Hepatocyte (in vitro differentiated cells): Measurements from ENCODE around the gene CPED1. TPM values are rescaled to one million over a fixed set of nuclear protein-coding genes. Genes with fewer than 3 reads are reported as not detected.

Source experiments
- DNase-seq: peaks from one replicate; pipeline ENCODE4 v3.0.0-alpha.2; 2016; ENCODE audit warnings: low spot score
- H2AFZ ChIP-seq: fragments of 200-600 bp; sonication (generic); 2 replicates; pipeline ENCODE4 v1.6.0; 2016; ENCODE audit warnings: antibody characterized with exemption, mild to moderate bottlenecking
- H3K27ac ChIP-seq: fragments of 200-600 bp; sonication (generic); 2 replicates; pipeline ENCODE4 v1.5.1; 2016; ENCODE audit warnings: mild to moderate bottlenecking
- H3K27me3 ChIP-seq: fragments of 200-600 bp; sonication (generic); 2 replicates; pipeline ENCODE4 v1.6.1; 2016
- H3K36me3 ChIP-seq: fragments of 200-600 bp; sonication (generic); replicated peaks from 2 replicates; pipeline ENCODE4 v1.5.1; 2016; ENCODE audit warnings: low read depth; ENCODE audit not compliant: insufficient read depth
- H3K4me1 ChIP-seq: fragments of 200-600 bp; sonication (generic); 2 replicates; pipeline ENCODE4 v1.5.1; 2016; ENCODE audit warnings: mild to moderate bottlenecking, moderate library complexity; ENCODE audit not compliant: insufficient read depth
- H3K4me2 ChIP-seq: fragments of 200-600 bp; sonication (generic); 2 replicates; pipeline ENCODE4 v1.6.0; 2016
- H3K4me3 ChIP-seq: fragments of 200-600 bp; sonication (generic); 2 replicates; pipeline ENCODE4 v1.5.1; 2016; ENCODE audit warnings: mild to moderate bottlenecking
- H3K79me2 ChIP-seq: fragments of 200-600 bp; sonication (generic); 2 replicates; pipeline ENCODE4 v1.6.0; 2017; ENCODE audit warnings: mild to moderate bottlenecking
- H3K9me2 ChIP-seq: fragments of 200-600 bp; sonication (generic); replicated peaks from 2 replicates; pipeline ENCODE4 v1.6.0; 2017; ENCODE audit warnings: mild to moderate bottlenecking; ENCODE audit not compliant: insufficient read depth
- H3K9me3 ChIP-seq: fragments of 200-600 bp; sonication (generic); 2 replicates; pipeline ENCODE4 v1.5.1; 2016; ENCODE audit warnings: low read depth, mild to moderate bottlenecking
- H4K20me1 ChIP-seq: fragments of 200-600 bp; sonication (generic); 2 replicates; pipeline ENCODE4 v1.6.0; 2016; ENCODE audit warnings: mild to moderate bottlenecking; ENCODE audit not compliant: insufficient read depth, poor library complexity, severe bottlenecking
- CTCF ChIP-seq: fragments of 200-600 bp; sonication (generic); IDR thresholded peaks from 2 replicates; pipeline ENCODE4 v1.5.1; 2016; ENCODE audit warnings: antibody characterized with exemption, mild to moderate bottlenecking; ENCODE audit not compliant: poor library complexity
- EZH2 ChIP-seq: fragments of 200-600 bp; sonication (generic); IDR thresholded peaks from 2 replicates; pipeline ENCODE4 v1.6.1; 2016; ENCODE audit warnings: antibody characterized with exemption, mild to moderate bottlenecking, borderline replicate concordance
- EZH2phosphoT487 ChIP-seq: fragments of 200-600 bp; sonication (generic); IDR thresholded peaks from one replicate; pipeline ENCODE4 v1.6.1; 2018; ENCODE audit warnings: antibody characterized with exemption, mild to moderate bottlenecking, low read depth, moderate library complexity; ENCODE audit not compliant: unreplicated experiment, severe bottlenecking
- WGBS: methylation state at CpG from one replicate; pipeline ENCODE4 v1.1.6; 2016; ENCODE audit warnings: low lambda C conversion rate; ENCODE audit errors: missing lambda C conversion rate; 5-methylcytosine and 5-hydroxymethylcytosine counted together
- polyA plus RNA-seq: library from polyadenylated mRNA; unstranded; fragments of >200 nt; fragmentation: Nextera tagmentation; extraction: Ambion mirVana; gene quantifications from 2 replicates; pipeline ENCODE4 v1.2.1, GENCODE V29; 2016
- total RNA-seq: library from RNA; depleted of rRNA; stranded (reverse); fragments of >200 nt; gene quantifications from 2 replicates; pipeline ENCODE4 v1.2.3, GENCODE V29; 2014

The CPED1 gene
- total and polyA plus RNA-seq, 2 experiments from 2014 or later, result 10.1 to 30.5 TPM

GRCh38 chr7:121043314-121044234, 55.1 kb downstream of the CPED1 start:
- no peak overlapping the region for H3K4me2 ChIP-seq
- H3K9me2 ChIP-seq, result no peaks in the 10 kb centered on the region
- no peaks in the 10 kb centered on the region for H4K20me1 ChIP-seq
- TF ChIP-seq CTCF (no peak), EZH2phosphoT487 (no peak), EZH2 (no peak)
- H3K9me3 ChIP-seq, result no peaks in the 10 kb centered on the region
- H2AFZ ChIP-seq, result no peak overlapping the region
- H3K4me1 ChIP-seq, result peaks cover 5% of the 10 kb centered on the region
- no peaks in the 10 kb centered on the region for H3K27me3 ChIP-seq
- 85% methylated on average over 4 of the region's 4 CpGs for WGBS
- H3K79me2 ChIP-seq, result no peaks in the 10 kb centered on the region
- DNase-seq, result no peak
- no peaks in the 10 kb centered on the region for H3K36me3 ChIP-seq
- H3K4me3 ChIP-seq, result no peak overlapping the region
- no peak overlapping the region for H3K27ac ChIP-seq

DNA sequence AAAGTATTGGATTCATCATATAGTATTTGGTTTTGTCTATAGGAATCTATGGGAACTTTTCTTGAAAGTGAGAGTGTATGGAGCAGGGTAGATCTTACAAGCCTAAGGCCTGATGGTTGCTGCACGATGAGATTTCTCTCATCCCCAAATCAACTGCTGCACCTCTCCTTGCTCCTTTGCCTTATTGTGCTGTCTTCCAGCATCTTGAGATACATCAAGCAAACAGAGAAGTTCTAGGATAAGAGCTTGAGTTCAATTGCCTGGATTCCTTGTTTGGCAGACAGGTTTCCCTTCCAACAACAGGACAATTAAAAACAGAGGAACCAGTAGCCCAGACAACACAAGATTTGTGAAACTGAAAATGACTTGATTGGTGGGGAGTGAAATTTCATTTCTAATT, 56.6 kb downstream of the CPED1 start:
- no peak overlapping the region for H2AFZ ChIP-seq
- H3K4me3 ChIP-seq, result no peak overlapping the region
- H3K27ac ChIP-seq, result no peak overlapping the region
- peaks cover 5% of the 10 kb centered on the region for H3K4me1 ChIP-seq
- DNase-seq, result no peak
- H3K4me2 ChIP-seq, result no peak overlapping the region
- no peaks in the 10 kb centered on the region for H4K20me1 ChIP-seq
- no peaks in the 10 kb centered on the region for H3K27me3 ChIP-seq
- no peaks in the 10 kb centered on the region for H3K9me2 ChIP-seq
- WGBS, result 88% methylated on average over 1 of the region's 1 CpG
- no peaks in the 10 kb centered on the region for H3K36me3 ChIP-seq
- no peaks in the 10 kb centered on the region for H3K79me2 ChIP-seq
- no peaks in the 10 kb centered on the region for H3K9me3 ChIP-seq
- no peak for TF ChIP-seq EZH2

DNA sequence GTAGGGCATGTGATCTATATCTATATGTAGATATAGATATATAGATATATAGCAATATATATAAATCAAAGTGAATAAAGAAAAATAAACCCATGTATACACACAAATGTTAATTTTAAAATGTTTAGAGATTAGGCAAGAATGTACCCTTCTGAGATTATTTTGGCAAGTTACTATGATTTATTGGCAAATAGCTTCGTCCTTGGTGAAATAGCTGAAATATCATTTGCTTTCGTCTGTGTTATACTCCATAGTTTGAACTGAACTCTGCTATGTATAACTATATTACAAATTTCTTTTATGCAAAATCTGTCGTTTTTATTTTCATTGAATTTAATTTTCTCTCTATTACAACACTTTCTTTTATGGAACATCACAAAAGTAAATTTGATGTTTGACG, 57.5 kb downstream of the CPED1 start:
- H4K20me1 ChIP-seq, result no peaks in the 10 kb centered on the region
- no peak for DNase-seq
- TF ChIP-seq EZH2phosphoT487 (no peak), EZH2 (no peak), CTCF (no peak)
- no peak overlapping the region for H3K4me2 ChIP-seq
- no peak overlapping the region for H3K27ac ChIP-seq
- no peaks in the 10 kb centered on the region for H3K79me2 ChIP-seq
- no peaks in the 10 kb centered on the region for H3K36me3 ChIP-seq
- no peak overlapping the region for H2AFZ ChIP-seq
- no peaks in the 10 kb centered on the region for H3K9me3 ChIP-seq
- no peak overlapping the region for H3K4me3 ChIP-seq
- H3K9me2 ChIP-seq, result no peaks in the 10 kb centered on the region
- H3K27me3 ChIP-seq, result no peaks in the 10 kb centered on the region
- 83% methylated on average over 4 of the region's 4 CpGs for WGBS
- H3K4me1 ChIP-seq, result peaks cover 5% of the 10 kb centered on the region

- Histone ChIP-seq H3K9me2 (no peaks in the 10 kb centered on the region), H2AFZ (no peak overlapping the region), H3K36me3 (no peaks in the 10 kb centered on the region), H4K20me1 (no peaks in the 10 kb centered on the region), H3K27me3 (no peaks in the 10 kb centered on the region), H3K4me1 (peaks cover 2% of the 10 kb centered on the region), H3K4me2 (no peak overlapping the region), H3K4me3 (no peak overlapping the region), H3K9me3 (no peaks in the 10 kb centered on the region), H3K79me2 (no peaks in the 10 kb centered on the region), H3K27ac (no peak overlapping the region)
- TF ChIP-seq EZH2, result no peak
- no peak for TF ChIP-seq CTCF
- TF ChIP-seq EZH2phosphoT487, result no peak
- 77% methylated on average over 2 of the region's 2 CpGs for WGBS
- DNase-seq, result no peak
Observed at GRCh38 chr7:121046893-121047468, 58.5 kb downstream of the CPED1 start.
